Caki2 (cell line): ENCODE measurements around the gene CBFA2T3. TPM values are rescaled to one million over a fixed set of nuclear protein-coding genes. Genes with fewer than 3 reads are reported as not detected.

Source experiments
- DNase-seq: peaks from one replicate; pipeline ENCODE4 v3.0.0-alpha.2; 2015; ENCODE audit warnings: low read depth
- in situ Hi-C: cut with HindIII; loops from 2 replicates; pipeline ENCODE4 v1.10.0; 2016; ENCODE audit warnings: low sequenced_read_pairs, low pct_unique_long_range_greater_than_20kb, mixed read lengths
- total RNA-seq: library from RNA; depleted of rRNA; stranded (reverse); fragments of >200 nt; shearing (Covaris generic); gene quantifications from 2 replicates; pipeline ENCODE4 v1.2.3, GENCODE V29; 2014; ENCODE audit warnings: low replicate concordance

The CBFA2T3 gene
- total RNA-seq, 1 experiment from 2014 or later, result 0.27 TPM

DNA sequence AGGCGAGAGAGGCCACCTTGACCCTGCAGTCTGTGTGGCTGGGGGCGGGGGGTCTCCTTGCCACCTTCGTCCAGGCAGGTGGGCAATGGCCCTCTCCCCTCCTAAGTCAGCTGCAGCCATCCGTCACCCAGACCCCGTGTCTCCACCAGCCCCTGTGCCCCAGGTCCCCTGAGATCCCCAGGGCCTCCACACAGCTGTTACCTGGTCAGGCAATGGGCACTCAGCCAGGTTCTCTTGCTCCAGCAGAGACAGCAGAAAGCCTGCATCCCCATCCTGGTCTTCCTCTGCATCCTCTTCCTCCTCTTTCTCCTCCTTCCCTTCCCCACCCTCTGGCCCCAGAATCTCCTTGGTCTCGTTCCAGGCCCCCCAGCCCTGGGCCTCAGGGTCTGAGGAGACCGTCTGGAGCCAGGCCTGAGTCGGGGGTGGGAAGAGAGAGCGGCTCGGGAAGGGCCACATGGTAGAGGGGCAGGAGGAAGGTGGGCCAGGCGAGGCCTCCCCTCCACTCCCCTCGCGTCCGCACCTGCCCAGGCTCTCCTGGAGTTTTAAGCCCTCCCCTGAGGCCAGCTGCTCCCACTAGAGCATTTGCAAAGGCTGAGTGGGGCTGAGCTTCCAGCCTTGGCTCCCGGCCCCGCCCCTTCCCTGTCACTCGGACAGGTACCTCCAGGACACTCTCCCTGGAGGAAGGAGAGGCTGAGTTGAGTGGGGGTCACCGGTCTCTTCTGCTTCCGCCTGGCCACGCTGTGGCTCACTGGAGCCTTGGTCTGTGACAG, 110.7 kb downstream of the CBFA2T3 start, which contains the start of gene PABPN1L:
TSS of gene PABPN1L (minus strand) at position 510 of the 770 bp plus-strand sequence. CDS start at position 456, 54 bp downstream.
- DNase-seq, result no peak
- in situ Hi-C loops, result no loop called here

DNA sequence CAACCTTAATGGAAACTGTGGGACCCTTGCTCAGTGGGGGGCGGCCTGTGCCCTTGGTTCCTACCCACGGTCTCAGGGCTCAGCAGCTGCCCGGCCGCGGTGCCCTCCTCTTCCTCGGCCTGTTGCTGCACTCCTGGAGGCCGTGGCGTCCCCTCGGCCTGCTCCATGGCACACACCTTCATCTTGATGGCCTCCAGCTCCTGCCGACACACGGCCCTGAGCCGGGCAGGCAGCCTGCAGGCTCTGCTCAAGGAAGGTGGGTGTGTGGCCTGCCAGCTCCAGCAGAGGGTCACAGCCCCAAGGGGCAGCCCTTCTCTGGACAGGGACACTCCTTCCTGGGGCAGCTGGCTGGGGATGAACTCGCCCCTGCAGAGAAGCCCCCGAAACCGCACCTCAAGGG, 111.3 kb downstream of the CBFA2T3 start:
- no peak for DNase-seq
- in situ Hi-C loops, result no loop called here

DNA sequence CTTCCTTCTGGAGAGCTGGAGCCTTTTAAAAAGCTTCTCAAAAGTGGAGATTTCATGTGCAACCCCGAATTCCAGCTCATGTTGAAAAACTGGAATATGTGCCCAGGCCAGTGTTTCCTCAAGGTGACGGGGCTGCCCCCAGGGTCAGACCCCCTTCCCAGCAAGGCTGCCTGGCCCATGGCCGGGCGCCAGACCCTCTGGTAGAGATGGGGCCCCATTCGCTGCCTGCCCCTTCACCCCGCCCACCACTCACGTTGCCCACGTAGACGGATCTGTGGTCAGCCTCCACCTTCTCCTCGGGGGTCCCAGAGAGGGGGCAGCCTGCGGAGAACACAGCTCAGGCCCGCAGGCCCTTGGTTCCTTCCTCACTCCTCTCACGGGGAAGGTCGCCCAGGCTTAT, 111.7 kb downstream of the CBFA2T3 start:
- no peak for DNase-seq
- in situ Hi-C loops, result no loop called here

DNA sequence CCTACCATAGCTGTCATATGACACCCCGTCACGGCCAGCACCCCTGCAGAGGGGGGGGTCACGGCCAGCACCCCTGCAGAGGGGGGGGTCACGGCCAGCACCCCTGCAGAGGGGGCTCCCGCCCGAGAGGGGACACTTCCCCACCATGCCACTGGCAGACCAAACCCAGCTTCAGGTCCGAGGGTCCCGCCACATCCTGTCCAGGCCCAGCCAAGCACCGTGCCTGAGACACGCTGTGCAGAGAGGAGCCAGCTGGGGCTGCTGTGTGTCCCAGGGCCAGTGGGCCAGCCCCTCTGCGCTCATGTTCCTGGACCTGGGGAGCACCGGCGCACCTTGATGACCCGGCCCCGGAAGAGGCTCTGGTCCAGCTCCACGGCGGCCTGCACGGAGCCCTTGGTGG, 112.5 kb downstream of the CBFA2T3 start:
- no peak for DNase-seq
- in situ Hi-C loops, result no loop called here

DNA sequence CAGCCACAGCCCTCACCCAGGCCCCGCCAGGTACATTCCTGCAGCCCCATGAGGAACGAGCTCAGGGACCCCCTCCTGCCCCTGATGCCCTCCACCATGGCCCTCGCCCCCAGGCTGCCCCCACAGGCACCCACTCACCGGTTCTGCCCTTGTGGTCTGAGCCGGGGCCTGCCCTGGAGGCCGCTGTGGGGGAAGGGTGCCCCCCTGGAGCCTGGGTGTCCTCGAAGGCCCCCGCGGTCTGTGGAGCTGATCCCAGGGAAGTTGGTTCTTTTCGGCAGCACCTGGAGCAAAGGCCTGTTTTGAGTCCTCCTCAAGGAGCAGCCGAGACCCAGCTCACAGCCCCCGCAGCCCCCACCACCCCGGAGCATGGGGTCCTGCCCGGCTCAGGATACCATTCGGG, 112.9 kb downstream of the CBFA2T3 start:
- DNase-seq, result no peak
- in situ Hi-C loops, result no loop called here

DNA sequence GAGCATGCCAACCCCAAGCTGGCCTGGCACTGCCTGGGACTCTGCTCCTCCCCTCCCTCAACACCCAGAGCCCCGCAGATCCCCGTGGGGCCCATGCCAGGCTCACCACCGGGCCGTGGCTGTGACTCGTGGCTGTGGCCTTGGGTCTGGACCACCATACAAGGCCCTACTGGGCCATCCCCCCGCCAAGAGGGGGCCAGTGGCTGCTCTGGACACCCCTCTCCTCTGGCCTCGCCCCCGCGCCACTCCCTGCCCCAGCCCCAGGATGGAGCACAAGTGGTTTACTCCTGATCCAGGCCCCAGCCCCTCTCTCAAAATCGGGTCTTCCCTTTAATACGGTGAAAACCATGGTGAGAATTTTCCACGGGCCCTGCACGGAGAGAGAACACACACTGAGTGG, 113.6 kb downstream of the CBFA2T3 start:
- no peak for DNase-seq
- in situ Hi-C loops, result no loop called here

DNA sequence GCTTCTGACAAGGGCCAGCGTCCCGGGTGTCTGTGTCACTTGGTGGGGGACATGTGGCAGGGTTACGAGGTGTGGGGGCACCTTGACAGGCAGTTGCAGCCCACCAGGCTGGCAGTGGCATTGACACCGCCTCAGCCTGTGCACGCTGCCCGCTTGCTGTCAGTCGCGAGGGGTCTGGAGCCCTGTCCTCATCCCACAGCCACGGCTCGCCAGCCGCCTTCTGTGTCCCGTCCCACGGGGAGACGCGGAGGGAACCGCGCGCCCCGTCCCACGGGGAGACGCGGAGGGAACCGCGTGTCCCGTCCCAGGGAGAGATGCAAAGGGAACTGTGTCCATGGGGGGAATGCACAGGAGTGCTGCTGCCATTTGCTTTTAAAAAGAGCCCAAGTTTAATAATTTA, 114.0 kb downstream of the CBFA2T3 start:
- in situ Hi-C loops, result no loop called here
- no peak for DNase-seq

DNA sequence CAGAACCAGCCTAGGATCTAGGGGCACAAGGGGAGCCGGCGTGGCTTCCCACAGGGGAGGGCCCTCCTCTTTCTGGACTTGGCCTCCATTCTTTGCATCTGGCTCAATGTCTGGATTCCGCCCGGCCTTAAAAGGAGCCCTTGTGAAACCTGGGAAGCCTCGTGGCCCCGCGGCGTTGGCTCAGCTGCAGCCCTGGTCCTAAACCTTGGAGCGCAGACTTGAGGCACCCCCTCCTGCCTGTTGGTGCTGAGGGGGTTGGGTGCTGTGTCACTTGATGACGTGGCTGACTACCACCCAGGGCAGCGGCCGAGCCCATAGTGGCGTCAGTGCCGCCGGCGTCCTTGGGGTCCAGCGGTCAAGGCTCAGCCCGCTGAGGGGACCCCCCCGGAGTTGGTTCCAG, 115.6 kb downstream of the CBFA2T3 start:
- in situ Hi-C loops, result no loop called here
- no peak for DNase-seq

DNA sequence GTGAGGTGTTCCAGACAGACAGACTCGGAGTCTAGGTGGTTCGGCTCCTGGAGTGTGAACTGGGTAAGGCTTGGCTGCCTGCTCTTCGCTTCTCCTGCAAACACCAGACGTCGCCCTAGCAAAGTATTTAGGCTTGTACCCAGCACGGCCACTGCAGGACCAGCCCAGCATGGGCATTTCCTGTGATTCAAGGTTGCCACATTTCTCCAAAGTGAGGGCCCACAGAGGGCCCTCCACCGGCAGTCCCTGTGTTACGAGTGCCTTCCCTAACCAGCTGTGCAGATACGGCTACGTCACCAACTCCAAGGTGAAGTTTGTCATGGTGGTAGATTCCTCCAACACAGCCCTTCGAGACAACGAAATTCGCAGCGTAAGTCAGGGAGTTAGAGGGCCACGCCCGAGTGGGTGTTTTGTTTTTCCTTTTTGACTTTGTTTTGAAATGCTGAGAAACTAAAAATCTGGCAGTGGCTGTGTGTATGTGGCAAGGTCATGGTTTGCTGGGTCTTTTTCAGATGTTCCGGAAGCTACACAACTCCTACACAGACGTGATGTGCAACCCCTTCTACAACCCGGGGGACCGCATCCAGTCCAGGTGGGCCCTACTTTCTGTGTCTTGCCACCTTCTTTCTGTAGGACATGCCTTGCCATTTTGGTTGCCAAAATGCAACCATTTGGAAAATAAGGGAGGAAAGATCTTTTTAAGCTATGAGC, 117.5 kb downstream of the CBFA2T3 start:
- in situ Hi-C loops, result no loop called here
- DNase-seq, result no peak

DNA sequence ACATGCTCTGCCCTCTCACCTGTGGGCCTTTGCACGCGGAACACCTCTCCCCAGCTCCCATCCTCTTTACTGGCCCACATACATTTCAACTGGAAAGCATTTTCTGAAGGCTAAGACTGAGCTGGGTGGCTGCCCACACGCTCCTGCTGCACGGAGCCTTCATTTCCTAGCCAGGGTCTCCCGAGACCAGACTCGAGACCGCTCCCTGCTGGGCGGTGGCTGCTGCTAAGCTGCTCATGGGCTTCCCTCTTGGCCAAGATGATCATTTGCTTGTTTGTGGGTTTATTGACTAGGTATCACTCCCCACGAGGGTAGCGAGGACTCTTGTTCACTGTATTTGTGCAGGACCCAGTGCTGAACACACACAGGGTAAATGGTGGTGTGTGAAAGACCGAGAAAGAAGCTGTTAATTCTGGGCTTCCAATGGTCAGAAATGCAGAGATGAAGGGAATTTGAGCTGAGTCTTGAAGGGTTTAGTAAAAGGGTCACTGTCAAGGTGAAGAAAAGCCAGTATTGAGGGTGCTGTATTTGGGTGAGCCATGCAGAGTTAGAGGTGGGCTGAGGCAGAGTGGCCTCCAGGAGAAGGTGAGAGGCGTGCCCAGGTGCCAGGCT, 119.2 kb downstream of the CBFA2T3 start:
- in situ Hi-C loops, result no loop called here
- peak; percentile 47 for DNase-seq

DNA sequence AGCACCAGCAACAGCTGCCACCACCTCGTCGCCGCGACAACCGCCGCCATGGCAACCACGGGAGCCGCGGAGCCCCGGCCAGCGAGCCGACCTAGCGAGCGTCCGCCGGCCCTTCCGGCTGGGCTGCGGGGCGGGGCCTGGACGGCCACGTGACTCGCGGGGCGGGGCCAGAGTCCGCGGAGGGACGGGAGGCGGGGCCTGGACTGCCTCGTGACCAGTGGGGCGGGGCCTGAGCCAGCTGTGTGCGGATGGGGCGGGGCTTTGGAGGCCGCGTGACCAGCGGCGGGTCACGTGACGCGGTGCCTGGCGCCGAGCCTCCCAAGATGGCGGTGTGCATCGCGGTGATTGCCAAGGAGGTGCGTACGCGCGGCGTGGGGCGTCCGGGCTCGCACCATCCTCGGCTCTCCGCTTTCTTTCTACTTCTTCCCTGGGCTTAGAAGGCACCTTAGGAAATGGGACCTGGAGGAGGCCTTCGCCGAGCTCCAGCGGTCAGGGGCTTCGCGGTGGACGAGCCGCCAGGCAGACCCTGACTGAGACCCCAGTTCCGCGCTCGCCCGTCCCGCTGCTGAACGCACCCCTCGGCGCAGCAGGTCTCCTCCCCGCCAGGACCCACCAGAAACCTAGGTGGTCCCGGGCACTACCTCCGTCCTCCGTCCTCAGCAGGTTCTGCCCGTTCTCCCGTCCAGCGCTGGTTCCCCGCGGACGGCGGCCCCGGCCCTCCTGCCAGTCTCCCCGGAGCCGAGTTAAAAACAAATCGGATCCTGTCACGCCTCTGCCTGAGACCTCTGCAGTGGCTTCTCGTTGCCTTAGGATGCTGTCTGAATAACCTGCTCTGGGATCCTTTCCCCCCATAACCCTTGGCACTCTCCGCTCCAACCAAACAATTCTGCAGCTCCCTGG, 119.9 kb downstream of the CBFA2T3 start, which contains the start of the genes GALNS and TRAPPC2L:
TSS of gene GALNS (minus strand) at position 120 of the 900 bp plus-strand sequence. CDS start at position 50, 70 bp downstream.
TSS of gene TRAPPC2L (plus strand) at position 300 of the 900 bp plus-strand sequence. CDS start at position 324, 24 bp downstream.
- DNase-seq, result peak; percentile 86
- in situ Hi-C loops, result no loop called here

DNA sequence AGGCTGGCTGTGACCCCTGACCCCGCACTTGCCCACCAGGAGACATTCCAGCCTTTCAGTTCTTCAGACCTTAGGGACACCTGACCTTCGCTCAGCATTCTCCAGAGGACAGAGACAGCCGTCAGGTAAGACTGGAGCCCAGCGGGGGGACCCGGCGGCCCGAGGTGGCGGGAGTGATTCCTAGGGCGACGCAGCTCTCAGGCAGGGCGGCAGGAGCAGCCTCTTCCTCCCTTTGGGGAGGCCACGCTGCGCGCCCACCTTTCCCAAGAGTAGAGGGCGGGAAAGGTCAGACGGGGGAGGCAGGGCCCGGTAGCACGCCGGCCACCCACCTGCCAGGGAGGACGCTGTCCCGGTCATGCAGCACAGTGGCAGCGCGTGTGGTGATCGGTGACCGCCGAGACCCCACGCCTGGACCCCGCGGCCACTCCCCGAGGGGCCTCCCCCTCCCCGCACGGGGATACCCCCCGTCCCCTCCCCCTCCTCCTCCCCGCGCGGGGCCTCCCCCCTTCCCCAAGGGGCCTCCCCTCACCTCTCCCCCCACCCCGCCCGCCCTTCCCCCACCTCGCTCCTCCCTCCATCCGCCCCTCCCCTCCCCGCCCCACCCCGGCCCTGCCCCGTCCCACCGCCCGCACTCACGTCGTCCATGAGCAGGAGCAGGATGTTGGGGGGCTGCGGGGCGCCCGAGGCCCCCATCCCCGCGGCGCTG, 120.7 kb downstream of the CBFA2T3 start:
- in situ Hi-C loops, result no loop called here
- DNase-seq, result no peak

DNA sequence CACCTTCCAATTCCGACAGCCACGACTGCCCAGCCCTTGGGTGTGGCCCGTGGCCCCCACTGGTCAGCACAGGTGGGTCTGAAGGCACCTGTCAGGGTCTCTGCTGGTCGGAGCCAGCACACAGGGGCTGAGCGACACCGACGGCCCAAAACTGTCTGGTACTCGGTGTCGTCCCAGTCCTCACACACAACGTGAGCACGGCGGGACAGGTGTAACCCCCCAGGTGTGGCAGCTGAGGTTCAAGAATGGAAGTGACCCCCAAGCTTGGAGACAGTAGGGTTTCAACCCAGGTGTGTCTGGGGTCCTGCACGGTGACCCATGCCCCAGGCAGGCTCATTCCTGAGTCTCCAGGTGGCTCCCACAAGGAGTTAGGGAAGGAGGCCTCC, 121.3 kb downstream of the CBFA2T3 start:
- DNase-seq, result no peak
- in situ Hi-C loops, result no loop called here

DNA sequence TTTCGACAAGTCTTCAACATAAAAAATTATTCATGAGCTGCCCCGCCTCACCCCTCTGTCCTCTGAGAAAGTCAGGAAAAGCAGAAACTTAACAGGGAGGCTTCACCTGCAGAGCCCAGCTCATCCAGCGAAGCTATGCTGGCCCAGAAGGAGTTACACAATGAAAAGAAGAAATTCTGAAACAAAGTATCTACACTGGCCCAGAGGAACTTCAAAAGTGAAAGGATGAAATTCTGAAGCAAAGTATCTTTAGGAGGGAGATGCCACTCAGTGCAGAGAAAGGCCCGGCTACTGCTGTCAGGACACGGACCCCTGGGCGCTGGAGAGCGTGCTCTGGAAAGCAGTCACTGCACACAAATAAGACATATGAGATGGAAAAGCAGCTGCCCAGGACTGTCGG, 121.8 kb downstream of the CBFA2T3 start:
- in situ Hi-C loops, result no loop called here
- no peak for DNase-seq

DNA sequence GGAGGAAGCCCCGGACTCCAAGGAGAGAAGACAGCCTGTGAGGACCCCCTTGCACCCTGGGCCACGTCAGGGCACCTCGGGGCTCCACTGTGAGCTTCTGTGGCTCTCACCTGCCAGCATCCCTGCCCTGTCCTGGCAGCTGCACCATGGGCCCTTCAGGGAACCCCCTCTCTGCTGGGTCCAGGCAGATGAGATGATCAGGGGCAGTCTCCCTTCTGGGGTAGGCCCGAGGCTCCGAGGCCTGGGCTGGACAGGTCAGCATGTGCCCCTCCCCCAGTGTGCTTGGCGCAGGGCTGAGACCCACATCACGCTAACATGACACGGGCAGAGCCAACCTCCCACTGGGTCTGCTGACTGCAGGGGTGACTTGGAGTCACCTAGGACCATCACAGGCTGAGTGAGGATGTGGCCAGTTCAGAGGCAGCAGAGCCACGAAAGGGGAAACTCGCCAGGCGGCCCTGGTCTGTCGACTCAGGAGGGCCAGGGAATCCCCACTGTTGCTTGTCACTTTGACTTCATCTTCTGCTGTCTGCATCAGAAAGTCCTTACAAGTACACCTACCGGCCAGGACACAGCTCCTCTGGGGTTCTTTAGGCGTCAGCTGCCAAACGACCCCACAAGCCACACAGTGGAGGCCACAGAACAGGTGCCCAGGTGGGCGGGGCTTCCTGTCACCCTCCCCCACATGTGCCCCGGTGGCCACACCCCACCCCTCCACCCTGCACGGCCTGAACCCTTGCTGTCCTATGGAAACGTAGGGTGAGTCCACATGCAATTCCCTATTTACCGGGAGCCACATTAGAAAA, 122.5 kb downstream of the CBFA2T3 start:
- in situ Hi-C loops, result no loop called here
- no peak for DNase-seq

DNA sequence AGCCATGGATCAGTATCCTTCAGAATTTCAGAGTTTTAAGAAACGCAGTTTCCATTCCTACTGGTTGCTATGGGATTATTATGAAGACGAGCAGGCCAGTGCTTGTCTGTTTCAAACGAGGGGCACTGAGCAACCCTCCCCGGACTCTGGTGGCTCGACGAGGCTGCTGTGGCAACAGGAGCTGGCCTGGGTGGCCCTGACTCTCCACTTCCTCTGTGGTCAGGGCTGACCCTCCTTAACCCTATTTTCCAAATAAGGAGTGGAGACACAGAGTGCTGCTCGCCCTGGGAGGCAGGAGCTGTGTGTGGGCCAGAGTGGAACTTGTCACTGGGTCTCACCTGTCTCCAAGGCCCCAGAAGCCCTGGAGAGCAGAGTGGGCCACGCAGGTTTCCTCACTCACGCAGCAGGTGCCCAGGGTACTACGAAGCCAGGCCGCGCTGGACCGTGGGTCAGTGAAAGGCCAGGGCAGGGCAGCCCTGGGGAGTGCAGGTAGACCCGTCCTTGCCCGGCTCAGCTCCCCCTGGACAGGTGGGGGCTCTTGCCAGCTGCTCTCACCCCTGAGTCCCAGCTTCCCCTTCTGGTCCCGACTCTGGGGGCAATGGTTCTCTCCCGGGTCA, 123.6 kb downstream of the CBFA2T3 start:
- in situ Hi-C loops, result no loop called here
- DNase-seq, result no peak
